Skin of body (tissue), 2 donors: ENCODE results near the gene SOBP. TPM values are rescaled to one million over a fixed set of nuclear protein-coding genes. Genes with fewer than 3 reads are reported as not detected.
A peak's percentile ranks its signal among the peaks of the same experiment; 100 is the strongest.

ENCODE experiments used
- DNase-seq: peaks from one replicate; lab custom pipeline; 2025; lab: John Stamatoyannopoulos, UW
- total RNA-seq: library from RNA; depleted of rRNA; stranded (reverse); fragments of >200 nt; gene quantifications from one replicate; pipeline ENCODE4 v1.2.3, GENCODE V29; 2014

Gene SOBP
- total RNA-seq, 1 donor from 2014 or later: 5.9 TPM

GRCh38 chr6:107683183-107683582 is 193.3 kb downstream of the SOBP start:
- DNase-seq: no peak

- no peak for DNase-seq
Observed at GRCh38 chr6:107684996-107685395, 195.1 kb downstream of the SOBP start.

- DNase-seq: no peak
Observed at GRCh38 chr6:107689190-107689589, 199.3 kb downstream of the SOBP start.

GRCh38 chr6:107689951-107690642 is 200.2 kb downstream of the SOBP start:
- peak; percentile 27 for DNase-seq

- peak; percentile 94 for DNase-seq
Observed at GRCh38 chr6:107690643-107691061, 200.7 kb downstream of the SOBP start.

GRCh38 chr6:107691062-107691751 is 201.3 kb downstream of the SOBP start:
- peak; percentile 80 for DNase-seq

- peak; percentile 20 for DNase-seq
Observed at GRCh38 chr6:107692351-107692750, 202.4 kb downstream of the SOBP start.

GRCh38 chr6:107695061-107695720 is 205.3 kb downstream of the SOBP start:
- DNase-seq: no peak

- DNase-seq: peak; percentile 7
Observed at GRCh38 chr6:107697682-107698081, 207.8 kb downstream of the SOBP start.

- no peak for DNase-seq
Observed at GRCh38 chr6:107698146-107698545, 208.2 kb downstream of the SOBP start.

GRCh38 chr6:107699254-107699653 is 209.3 kb downstream of the SOBP start:
- no peak for DNase-seq

- DNase-seq: no peak
Observed at GRCh38 chr6:107699697-107700325, 209.9 kb downstream of the SOBP start.

- no peak for DNase-seq
Observed at GRCh38 chr6:107703606-107704005, 213.7 kb downstream of the SOBP start.

- peak; percentile 73 for DNase-seq
Observed at GRCh38 chr6:107704347-107705013, 214.6 kb downstream of the SOBP start.

GRCh38 chr6:107706516-107707115 is 216.7 kb downstream of the SOBP start:
- no peak for DNase-seq

GRCh38 chr6:107707346-107708275 is 217.7 kb downstream of the SOBP start:
- no peak for DNase-seq

- DNase-seq: no peak
Observed at GRCh38 chr6:107708435-107708834, 218.5 kb downstream of the SOBP start.

GRCh38 chr6:107709341-107709740 is 219.4 kb downstream of the SOBP start:
- DNase-seq: no peak
